G401 (cell line): Measurements from ENCODE around the gene RAB40A. TPM values are rescaled to one million over a fixed set of nuclear protein-coding genes. Genes with fewer than 3 reads are reported as not detected.
A peak's percentile ranks its signal among the peaks of the same experiment; 100 is the strongest.
"Not testable (repeated sequence)": the region's sequence is repeated elsewhere in the genome, so short reads cannot be mapped to it uniquely, and the experiment has no call there.

Experiments used
- DNase-seq: peaks from one replicate; pipeline ENCODE4 v3.0.0-alpha.2; 2015; ENCODE audit warnings: low spot score
- in situ Hi-C: cut with HindIII; loops from 2 replicates; pipeline ENCODE4 v1.10.0; 2016; ENCODE audit warnings: low sequenced_read_pairs, mixed read lengths
- total RNA-seq: library from RNA; depleted of rRNA; stranded (reverse); fragments of >200 nt; shearing (Covaris generic); gene quantifications from 2 replicates; pipeline ENCODE4 v1.2.3, GENCODE V29; 2014

RAB40A gene
- total RNA-seq, 1 experiment from 2014 or later: not detected

DNA sequence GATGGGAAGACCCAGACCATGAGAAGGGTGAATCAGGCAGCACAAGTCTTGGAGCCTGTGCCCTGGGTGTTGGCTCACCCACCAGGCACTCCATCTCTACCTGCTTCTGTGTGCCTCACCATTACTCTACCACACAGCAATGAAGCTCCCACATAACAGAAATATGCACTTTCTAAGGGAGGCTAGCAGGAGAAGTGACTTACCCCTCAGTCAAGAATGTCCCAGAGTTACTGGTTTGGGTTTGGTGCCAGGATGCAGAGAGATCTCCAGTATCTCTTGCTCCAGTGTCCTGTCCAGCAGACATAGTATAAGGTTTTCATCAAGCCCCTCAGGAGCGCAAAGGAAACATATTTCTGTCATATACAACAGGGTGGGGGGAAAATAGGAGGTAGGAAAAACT is 11.3 kb upstream of the RAB40A start:
- in situ Hi-C loops: no loop called here
- DNase-seq: no peak

DNA sequence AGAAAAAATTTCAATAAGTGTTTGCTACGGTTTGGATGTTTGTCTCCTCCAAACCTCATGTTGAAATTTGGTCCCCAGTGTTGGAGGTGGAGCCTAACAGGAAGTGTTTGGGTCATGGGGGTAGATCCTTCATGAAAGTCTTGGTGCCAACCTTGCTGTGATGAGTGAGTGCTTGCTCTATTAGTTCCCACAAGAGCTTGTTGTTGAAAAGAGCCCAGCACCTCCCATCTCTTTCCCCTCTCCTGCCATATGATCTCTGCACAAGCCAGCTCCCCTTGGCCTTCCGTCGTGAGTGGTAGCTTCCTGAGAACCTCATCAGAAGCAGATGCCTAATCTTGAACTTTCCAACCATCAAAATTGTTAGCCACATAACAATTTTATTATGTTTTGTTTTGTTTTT is 10.3 kb upstream of the RAB40A start:
- in situ Hi-C loops: no loop called here
- no peak for DNase-seq

DNA sequence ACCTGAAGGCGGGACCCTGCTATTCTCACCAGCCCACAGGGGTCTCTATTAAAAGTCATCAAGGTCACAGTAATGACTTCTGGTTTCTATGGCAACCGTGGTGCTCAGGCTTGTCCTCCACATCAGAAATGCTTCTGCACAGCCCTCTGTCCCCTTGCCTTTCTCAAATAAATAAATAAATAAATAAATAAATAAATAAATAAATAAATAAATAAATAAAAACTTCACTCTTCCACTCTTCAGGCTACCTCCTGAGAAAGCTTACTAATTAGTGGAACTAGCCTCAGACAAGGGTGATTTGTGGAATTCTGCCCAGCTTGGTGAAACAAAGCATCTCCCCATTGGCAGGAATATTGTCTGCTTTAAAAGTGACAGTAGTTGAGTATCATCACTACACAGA is 5.5 kb upstream of the RAB40A start:
- in situ Hi-C loops: no loop called here

DNA sequence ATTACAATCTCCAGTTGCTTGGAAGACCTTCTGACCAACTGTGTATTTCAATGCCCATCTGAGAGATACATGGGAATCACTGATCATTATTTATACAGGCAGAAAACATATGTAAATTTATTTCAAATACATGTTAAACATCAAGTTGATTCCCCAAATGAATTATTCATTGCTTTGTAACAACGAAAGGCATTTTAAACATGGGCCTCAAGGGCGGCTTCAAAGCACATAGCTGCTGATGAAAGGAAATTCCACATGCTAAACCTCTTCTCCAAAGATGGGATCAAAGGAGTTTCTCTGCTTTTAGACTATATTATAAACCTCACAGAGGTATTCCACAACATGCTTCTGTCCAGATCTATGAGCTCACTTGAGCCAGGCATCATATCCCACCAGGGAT is 4.3 kb upstream of the RAB40A start:
- in situ Hi-C loops: no loop called here
- no peak for DNase-seq

More for the DNA sequence above, 5.5 kb upstream of the RAB40A start:
- no peak for DNase-seq

DNA sequence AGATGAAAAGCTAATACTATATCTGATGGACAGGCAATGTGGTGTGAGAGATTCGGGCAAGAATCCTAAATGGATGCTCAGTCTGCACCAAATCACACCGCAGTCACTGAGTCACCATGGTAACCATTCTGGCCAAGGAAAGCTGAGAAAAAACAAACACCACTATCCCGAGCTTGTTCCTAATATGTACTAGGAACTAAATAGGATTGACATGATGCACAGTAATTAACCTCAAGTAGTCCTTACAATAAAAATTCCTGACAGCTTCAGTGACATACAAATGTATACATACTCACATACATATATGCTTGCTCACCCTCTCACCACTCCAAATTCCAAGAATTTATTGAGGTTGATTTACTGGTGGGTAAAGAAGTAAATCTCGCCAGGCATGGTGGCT is 1.1 kb upstream of the RAB40A start:
- in situ Hi-C loops: no loop called here
- peak; percentile 2 for DNase-seq

GRCh38 chrX:103518571-103518970 is 718 bp downstream of the RAB40A start:
- in situ Hi-C loops: no loop called here
- no peak for DNase-seq

- in situ Hi-C loops: no loop called here
- no peak for DNase-seq
Measured at GRCh38 chrX:103517246-103517645, 2.0 kb downstream of the RAB40A start.

GRCh38 chrX:103513476-103514108 is 5.7 kb downstream of the RAB40A start:
- no peak for DNase-seq

DNA sequence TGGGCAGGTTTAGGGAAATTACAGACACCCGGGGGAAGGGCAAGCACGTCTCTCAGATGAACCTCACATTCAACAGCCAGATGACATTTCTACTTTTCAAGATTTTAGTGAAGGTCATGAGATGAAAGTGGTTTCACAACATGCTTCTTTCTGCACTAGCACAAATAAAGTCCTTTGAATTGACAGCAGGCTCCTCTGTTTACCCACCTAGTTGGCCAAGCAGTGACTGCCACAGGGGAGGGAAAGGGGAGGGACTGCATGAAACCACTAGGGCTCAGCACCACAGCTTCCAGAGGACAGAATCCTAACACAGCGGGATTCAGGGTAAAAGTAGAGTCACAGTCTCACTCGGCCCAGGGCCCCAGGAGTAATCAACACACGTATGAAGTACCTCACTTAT is 6.2 kb downstream of the RAB40A start:
- no peak for DNase-seq
- in situ Hi-C loops: no loop called here

More at GRCh38 chrX:103513476-103514108, 5.7 kb downstream of the RAB40A start:
- in situ Hi-C loops: no loop called here

- no peak for DNase-seq
- in situ Hi-C loops: no loop called here
Measured at GRCh38 chrX:103510031-103510430, 9.3 kb downstream of the RAB40A start.

- DNase-seq: no peak
Measured at GRCh38 chrX:103503853-103504207, 15.5 kb downstream of the RAB40A start.

GRCh38 chrX:103503163-103503852 is 16.0 kb downstream of the RAB40A start:
- in situ Hi-C loops: no loop called here
- no peak for DNase-seq

More at GRCh38 chrX:103503853-103504207, 15.5 kb downstream of the RAB40A start:
- in situ Hi-C loops: no loop called here

DNA sequence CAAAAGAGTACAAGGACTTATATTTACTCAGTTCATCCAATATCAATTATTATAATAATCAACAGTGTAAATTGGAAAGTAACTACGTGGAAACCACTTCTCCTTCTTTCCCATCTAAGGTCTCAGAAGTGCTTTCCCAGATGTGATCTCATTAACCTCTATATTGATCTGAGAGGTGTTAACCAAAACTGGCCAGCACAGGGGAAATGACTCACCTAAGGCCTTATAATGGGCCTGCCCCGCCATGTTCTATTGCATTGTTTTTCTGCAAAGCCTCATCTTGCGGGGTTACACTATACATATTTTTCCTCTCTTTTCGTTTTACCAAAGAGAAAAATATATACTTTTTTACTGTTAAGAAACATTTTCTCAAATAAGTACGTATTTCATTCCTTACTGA is 20.5 kb downstream of the RAB40A start:
- in situ Hi-C loops: no loop called here
- no peak for DNase-seq

DNA sequence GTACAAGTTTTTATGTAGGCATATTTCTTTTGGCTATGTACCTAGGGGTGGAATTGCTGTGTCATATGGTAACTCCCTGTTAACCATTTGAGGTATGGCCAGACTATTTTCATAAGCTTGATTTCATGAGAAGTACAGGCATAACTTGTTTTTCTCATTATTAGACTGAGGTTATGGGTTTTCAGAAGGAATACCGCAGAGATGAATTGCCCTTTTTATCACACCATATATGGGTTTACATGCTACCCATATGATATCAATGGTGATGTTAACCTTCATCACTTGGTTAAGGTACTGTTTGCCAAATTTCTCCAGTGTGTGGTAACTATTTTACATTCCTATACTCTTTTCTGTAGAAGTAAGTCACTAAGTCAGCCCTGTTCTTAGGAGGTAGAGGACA is 23.5 kb downstream of the RAB40A start:
- no peak for DNase-seq
- in situ Hi-C loops: no loop called here

DNA sequence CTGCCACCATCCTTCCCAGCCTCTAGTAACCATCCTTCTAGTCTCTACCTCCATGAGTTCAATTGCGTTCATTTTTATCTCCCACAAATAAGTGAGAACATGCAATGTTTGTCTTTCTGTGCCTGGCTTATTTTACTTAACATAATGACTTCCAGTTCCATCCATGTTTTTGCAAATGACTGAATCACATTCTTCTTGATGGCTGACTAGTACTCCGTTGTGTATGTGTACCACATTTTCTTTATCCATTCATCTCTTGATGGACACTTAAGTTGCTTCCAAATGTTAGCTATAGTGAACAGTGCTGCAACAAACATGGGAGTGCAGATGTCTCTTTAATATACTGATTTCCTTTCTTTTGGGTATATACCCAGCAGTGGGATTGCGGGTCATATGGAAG is 25.7 kb downstream of the RAB40A start:
- in situ Hi-C loops, DNase-seq: not testable (repeated sequence)

GRCh38 chrX:103489733-103490132 is 29.6 kb downstream of the RAB40A start:
- in situ Hi-C loops: not testable (repeated sequence)
- peak; percentile 6 for DNase-seq

DNA sequence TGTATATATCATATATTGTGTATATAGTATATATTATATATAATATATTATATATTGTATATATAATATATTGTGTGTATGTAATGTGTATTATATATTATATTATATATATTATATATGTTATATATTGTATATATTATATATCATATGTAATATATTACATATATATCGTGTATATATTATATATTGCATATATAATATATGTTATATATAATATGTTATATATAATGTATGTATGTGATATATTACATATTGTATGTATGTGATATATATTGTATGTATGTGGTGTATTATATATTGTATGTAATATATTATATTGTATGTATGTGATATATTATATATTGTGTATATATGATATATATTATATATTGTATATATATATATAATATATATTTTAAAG is 30.5 kb downstream of the RAB40A start:
- in situ Hi-C loops: no loop called here

DNA sequence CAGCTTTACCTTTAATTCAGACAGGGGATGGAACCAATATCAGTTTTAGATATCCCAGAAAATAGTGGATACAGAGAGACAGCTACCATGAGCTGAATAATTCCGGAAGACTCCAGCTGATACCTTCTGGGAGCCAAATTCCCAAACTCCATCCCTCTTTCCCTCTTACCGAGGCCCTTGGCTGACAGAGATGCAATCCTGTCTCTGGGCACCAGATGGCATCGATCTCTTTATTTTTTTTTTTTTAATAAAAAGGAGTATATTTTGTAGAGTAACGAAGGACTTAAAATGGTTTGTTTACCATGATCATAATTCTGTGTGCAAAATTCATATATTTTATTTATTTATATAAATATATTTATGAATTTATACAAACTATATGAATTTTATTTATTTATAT is 31.0 kb downstream of the RAB40A start:
- peak; percentile 6 for DNase-seq
- in situ Hi-C loops: no loop called here

More for the DNA sequence above, 30.5 kb downstream of the RAB40A start:
- no peak for DNase-seq

- in situ Hi-C loops: no loop called here
- DNase-seq: no peak
Measured at GRCh38 chrX:103483720-103484119, 35.6 kb downstream of the RAB40A start.

- in situ Hi-C loops: no loop called here
- DNase-seq: no peak
Measured at GRCh38 chrX:103480526-103480925, 38.8 kb downstream of the RAB40A start.

DNA sequence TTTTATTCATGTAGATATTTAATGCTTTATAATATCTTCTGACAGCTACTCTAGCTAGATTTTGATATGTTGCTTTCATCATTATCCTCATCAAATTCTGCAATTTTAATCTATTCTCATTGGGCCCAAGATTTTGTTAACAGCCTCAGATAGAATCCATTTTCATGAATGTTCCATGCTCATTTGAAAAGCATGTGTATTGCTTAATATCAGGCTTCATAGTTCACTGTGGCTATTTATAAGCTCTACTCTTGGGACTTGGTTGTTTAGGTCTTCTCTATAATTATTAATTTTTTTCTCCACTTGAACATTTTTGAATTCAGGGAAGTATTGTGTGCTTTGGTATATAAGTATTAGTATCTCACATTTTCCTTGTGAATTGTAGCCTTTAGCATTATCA is 41.8 kb downstream of the RAB40A start:
- no peak for DNase-seq
- in situ Hi-C loops: no loop called here
